ENCODE measurements around the gene CELSR1.

DNA sequence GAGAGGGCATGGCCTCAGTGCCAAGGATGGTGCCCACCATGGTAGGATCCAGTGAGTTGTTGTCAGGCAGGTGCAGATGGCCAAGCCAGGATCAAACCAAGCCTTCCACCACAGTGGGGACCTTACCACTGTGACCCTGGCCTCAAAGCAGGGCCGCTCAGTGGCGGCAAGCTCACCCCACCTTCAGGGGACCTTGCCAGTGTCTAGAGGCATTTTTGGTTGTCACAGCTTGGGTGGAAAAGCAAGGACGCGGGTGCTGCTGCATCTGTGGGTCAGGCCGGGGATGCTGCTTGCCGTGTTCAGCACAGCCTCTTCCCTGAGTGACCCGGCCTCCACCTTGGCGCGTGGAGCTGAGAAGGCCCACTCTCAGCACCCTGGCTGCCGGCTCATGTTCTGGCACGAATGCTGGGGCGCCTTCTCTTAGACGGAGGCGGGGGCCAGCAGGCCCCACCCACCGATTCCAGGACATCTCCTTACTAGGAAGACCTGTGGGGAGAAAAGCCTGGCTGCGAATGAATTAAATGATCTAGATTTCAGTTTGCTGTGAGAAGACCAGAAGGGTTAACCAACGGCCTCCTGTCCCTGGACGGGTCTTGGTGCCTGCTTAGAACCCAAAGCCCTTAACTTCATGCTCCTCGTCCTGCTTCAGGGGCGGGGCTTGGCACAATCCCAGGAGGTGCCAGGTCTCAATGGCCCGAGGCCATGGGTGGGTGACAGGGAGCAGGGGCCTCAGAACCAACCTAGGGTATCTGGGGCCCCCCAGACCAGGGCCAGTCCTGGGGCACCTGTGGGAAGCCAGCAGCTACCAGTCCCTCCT lies 183.0 kb downstream of the CELSR1 start:
- TF ChIP-seq, protein P1, sequence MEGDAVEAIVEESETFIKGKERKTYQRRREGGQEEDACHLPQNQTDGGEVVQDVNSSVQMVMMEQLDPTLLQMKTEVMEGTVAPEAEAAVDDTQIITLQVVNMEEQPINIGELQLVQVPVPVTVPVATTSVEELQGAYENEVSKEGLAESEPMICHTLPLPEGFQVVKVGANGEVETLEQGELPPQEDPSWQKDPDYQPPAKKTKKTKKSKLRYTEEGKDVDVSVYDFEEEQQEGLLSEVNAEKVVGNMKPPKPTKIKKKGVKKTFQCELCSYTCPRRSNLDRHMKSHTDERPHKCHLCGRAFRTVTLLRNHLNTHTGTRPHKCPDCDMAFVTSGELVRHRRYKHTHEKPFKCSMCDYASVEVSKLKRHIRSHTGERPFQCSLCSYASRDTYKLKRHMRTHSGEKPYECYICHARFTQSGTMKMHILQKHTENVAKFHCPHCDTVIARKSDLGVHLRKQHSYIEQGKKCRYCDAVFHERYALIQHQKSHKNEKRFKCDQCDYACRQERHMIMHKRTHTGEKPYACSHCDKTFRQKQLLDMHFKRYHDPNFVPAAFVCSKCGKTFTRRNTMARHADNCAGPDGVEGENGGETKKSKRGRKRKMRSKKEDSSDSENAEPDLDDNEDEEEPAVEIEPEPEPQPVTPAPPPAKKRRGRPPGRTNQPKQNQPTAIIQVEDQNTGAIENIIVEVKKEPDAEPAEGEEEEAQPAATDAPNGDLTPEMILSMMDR (IDR thresholded peaks at IDR 0.05; ENCODE audit: low read length), result no peak
- no peak for TF ChIP-seq EZH2 (optimal IDR thresholded peaks at IDR 0.05; ENCODE audit: low read depth, low read length)
